Glomerular visceral epithelial cell (primary cell): Measurements from ENCODE around the gene TIGD6.
A peak's percentile ranks its signal among the peaks of the same experiment; 100 is the strongest.

Experiments
- DNase-seq: peaks from one replicate; pipeline ENCODE4 v3.0.0-alpha.2; 2016; ENCODE audit errors: extremely low spot score

TIGD6 gene

DNA sequence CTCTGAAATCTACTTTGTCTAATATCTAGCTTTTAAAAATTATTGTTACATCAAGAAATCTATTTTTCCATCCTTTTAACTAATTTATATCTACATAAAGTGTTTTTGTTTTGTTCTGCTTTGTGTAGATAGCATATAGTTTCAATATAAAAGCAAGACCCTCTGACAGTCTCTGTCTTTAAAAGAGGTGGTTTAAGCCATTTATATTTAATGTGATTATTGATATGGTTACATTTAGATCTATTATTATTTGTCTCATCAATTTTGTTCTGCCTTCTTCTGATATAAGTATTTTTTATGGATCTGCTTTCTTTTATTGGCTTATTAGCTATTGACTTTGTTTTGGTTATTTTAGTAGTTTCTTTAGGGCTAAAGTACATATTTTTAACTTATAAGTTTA lies 16.1 kb upstream of the TIGD6 start:
- no peak for DNase-seq

- no peak for DNase-seq
Observed at GRCh38 chr5:150015415-150015814, 15.0 kb upstream of the TIGD6 start.

DNA sequence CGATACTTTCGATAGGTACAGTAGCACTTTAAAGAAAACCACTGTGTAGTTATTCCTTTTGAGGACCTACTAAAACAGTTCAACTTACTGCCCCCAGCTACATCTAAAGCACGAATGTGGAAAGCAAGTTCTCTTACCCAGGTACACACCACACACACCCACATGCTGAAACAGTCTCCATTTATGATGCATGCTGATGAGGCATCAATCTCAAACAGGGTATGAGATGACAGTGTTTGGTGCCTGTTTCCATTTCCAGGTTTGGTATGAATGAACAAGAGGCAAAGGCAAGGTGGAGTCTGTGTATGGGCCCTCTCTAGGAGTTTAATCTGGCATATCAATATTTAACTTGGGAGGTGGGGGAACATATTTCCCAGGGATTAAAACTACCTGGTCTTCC lies 14.0 kb upstream of the TIGD6 start:
- DNase-seq, result no peak

- DNase-seq, result no peak
Observed at GRCh38 chr5:150013931-150014330, 13.5 kb upstream of the TIGD6 start.

- no peak for DNase-seq
Observed at GRCh38 chr5:150009671-150010387, 9.4 kb upstream of the TIGD6 start.

DNA sequence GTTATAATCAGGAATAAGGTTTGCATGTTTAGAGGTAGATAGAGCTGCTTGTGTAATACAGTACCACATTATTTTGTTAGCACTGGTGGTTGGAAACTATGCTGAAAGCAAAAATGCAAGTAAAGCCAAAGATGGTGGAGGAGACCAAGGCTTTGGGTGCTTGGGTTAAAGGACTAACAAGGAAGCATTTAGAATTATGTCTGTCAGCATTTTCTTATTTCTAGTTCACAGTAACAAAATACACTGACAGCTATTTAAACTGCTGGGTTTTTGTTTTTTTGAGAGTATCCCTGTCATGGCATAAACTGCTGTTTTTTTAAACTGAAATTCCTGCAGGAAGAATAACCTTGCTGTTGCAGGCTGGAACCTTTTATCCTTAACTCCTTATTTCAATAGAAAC lies 6.6 kb upstream of the TIGD6 start:
- no peak for DNase-seq

DNA sequence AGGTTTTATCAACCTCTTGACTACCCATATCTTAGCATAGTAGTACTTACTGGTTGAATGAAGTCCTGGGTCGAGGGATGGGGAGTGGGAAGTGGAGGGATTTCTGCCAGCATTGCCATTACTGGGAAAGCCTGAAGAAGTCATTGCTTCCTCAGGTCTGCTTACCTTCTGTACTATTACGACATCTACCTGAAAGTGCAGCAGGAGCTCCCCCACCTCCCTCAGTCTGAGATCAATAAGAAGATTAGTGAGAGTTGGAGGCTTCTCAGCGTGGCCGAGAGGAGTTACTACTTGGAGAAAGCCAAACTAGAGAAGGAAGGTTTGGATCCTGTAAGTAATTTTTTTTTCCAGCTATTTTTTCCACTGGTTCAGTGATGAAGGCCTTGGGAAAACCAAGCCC lies 5.9 kb upstream of the TIGD6 start:
- DNase-seq, result no peak

DNA sequence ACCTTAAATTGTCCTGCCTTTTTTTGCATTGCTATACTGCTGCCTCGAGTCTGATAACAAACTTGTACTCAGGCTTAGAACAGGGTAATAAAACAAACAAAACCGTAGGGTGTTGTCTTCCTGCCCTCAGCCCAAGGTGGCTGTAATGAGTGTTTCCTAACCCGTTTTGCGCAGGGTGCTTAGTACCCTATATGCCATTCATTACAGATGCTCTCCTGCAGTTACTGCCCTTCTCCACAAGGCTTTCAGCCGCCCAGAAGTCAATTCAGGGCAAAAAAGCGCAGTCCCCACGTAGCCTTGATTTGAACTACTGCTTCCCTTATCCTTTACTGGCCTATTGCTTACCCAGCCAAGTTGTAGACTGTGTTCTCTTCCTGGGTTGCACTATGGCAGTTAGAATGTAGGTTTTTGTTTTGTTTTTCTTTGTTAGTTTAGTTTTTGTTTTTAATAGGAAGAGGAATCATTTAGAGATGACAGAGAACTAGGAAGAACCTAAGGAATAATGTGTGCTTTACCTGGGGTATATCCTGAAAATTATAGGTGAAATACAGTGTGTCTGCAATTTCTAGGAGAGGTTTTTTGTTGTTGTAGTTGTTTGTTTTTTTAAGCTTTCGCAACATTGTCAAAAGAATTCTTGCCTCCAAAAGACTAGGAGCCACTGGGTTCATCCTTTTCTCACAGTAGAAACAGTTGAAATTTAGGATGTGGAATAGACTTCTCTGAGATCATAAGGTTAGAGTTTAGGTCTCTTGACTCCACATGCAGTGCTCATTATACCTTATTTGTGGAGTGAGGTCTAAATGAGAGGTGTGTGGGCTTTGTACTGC lies 1.4 kb upstream of the TIGD6 start:
- DNase-seq, result peak; percentile 78

DNA sequence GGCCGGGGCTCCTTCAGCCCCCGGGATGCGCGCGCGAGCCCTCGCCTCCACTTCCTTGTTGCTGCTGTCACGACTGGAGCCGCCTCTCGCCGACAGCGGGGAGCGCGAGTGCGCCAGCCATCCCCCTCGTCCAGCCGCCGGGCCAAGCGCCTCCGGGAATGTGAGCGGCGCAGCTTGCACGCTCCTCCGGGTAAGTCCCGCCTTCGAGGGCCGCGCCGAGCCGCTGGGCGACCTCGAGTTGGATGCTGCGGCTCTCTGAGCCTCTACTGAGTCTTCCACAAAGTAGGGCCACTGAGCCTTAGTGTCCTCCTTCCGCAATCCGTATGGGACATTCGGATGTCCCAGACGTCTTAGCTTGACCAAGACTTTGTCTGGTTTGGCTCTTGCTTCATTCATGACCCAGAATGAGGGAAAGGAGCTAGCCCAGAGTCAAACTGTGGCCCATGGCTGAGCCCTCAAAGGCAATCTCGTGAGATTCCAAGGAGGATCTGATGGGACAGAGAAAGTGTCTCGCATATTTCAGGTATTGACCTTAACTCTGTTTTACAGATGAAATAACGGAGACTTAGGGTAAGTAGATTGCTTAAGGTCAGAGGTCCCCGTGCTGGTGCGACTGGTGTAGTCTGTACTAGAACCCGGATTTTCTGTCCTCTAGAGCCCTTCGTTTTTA lies 671 bp upstream of the TIGD6 start:
- peak; percentile 40 for DNase-seq

DNA sequence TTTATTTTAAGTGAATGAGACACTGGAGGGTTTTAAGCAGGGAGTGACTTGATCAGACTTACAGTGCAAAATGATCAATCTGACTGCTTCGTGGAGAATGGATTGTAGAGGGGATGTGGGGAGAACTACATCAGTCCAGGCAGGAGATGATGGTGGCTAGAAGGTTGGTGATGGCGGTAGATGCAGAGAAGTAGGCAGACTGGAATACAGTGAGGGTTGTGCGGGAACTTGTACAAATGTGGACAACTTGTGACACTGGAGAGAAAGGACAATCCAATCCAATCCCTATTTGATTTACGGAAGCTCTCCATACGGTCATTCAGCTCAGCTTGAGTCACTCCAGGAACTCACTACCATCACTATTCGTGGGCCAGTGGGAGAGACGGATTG lies 593 bp downstream of the TIGD6 start:
- no peak for DNase-seq

GRCh38 chr5:149999359-149999758 lies 1.1 kb downstream of the TIGD6 start:
- DNase-seq, result peak; percentile 12

- DNase-seq, result no peak
Observed at GRCh38 chr5:149998281-149998680, 2.2 kb downstream of the TIGD6 start.

DNA sequence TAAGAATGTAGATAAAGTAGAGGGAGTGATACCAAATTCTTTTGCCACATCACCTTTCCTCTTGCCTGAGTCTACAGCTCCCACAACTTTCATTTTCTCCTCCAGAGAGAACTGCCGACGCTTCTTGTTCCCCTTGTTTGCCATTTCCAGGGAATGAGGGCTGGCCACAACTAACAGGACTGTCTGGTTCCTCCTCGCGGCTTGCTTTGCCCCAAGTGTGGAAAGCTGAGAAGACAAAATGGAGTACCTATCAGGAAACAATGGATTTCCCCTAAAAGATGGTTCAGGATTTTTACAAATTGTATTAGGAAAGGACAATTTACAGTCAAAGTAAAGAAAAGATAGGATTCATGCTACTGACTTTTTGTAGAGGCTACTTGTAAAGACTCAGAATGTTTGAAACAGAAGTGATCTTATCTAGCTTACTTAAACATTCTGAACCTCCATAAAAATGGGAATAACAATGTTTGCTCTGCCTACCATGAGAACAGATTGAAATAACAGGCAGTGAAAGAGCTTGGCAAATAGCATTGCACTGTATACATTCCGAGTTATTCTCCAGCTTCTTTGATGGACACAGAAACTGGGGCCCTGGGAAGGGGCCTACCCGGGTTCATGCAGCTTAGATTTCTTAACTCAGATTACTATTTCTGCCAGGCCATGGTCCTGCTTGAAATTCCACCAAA lies 4.1 kb downstream of the TIGD6 start:
- no peak for DNase-seq

GRCh38 chr5:149995385-149996204 lies 4.9 kb downstream of the TIGD6 start:
- DNase-seq, result no peak

DNA sequence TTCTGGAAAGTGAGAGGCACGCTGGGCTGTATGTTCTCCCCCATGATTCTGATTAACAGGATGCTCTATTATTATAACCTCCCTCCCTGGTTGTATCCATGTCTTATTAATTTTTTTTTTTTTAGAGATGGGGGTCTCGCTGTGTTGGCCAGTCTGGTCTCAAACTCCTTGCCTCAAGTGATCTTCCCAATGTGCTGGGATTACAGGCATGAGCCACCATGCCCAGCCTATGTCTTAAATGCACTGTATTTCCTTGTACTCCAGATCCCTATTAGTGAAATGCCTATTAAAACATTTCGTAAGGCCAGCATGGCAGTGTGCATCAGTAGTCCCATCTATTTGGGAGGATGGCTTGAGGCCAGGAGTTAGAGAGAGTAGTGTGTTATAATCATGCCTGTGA lies 7.0 kb downstream of the TIGD6 start:
- DNase-seq, result no peak

DNA sequence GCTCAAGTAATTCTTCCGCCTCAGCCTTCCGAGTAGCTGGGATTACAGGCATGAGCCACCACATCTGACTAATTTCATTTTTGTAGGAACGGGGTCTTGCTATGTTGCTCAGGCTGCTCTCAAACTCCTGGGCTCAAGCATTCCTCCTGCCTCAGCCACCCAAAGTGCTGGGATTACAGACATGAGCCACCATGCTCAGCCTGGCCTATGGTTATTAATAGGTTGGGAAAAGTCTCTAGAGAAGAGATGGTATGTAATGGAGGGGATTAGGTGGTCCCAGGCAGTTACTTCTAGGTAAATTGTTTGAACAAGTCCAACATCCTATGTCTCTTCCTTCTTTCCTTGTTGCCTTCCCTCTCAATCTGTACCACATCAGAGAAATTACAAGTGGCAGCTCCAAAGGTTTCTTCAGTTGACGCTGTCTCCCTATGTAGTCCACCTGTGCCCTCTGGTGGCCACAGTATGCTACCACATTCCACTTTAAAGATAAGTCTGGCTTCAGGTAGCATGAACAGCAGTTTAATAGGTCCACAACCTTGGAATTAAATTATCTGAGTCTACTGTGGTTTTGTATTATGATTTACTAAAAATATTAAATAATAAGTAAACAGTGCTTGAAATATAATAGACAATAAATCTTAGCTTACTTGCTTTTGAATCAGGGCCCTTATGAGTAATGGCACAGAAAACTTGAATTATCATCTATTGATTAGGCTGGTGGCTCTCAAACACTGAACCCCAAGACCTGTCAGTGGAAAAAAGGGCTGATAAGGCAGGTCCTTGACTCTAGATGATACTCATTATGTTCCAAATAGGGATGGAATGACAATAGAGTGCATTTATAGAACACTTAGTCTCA lies 9.7 kb downstream of the TIGD6 start:
- DNase-seq, result peak; percentile 84

DNA sequence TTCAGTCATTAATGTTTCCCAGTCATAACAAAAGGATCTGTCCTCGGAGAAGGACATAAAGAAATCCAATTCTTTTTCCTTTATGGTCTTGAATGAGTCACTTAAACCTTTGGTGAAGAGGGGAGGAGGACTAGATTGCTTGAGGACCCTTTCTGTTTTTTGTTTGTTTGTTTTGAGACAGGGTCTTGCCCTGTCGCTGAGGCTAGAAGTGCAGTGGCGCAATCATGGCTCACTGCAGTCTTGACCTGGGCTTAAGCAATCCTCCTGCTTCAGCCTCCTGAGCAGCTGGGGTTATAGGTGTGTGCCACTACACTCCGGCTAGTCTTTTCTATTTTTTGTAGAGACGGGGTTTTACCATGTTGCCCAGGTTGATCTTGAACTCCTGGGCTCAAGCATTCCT lies 12.3 kb downstream of the TIGD6 start:
- no peak for DNase-seq

GRCh38 chr5:149982505-149982904 lies 17.9 kb downstream of the TIGD6 start:
- no peak for DNase-seq

- no peak for DNase-seq
Observed at GRCh38 chr5:149981206-149981605, 19.2 kb downstream of the TIGD6 start.

DNA sequence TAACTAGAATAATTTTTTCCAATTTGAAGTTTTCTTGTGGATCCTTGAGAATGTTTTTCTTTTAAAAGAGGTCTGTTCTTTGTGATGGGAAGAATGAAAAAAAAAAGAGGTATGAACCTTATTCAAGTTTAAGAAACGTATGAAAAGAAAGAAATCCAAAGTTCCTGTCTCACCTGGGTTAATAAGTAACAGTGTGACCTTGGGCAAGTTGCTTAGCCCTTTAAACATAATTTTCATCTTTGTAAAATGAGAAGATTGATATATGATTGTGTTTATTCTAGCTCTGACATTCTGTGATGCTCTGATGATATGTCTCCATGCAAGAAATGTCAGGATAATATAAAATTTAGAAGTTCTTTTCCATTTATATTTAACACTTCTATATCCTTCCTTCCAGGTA lies 20.6 kb downstream of the TIGD6 start:
- no peak for DNase-seq
